NT2/D1 (cell line): Measurements from ENCODE around the gene TBC1D32.

Experiments
- DNase-seq: peaks from one replicate; pipeline ENCODE4 v3.0.0-alpha.2; 2011; ENCODE audit warnings: low read depth, low spot score
- H3K27me3 ChIP-seq: 2 replicates; pipeline ENCODE4 v1.6.0; 2011; ENCODE audit warnings: mild to moderate bottlenecking; ENCODE audit not compliant: insufficient read length, insufficient read depth
- H3K36me3 ChIP-seq: 2 replicates; pipeline ENCODE4 v1.6.1; 2011; ENCODE audit warnings: mild to moderate bottlenecking, low read length, mixed read lengths; ENCODE audit not compliant: insufficient read depth, insufficient read length
- H3K4me1 ChIP-seq: 2 replicates; pipeline ENCODE4 v1.5.1; 2011; ENCODE audit not compliant: insufficient read depth, insufficient read length
- H3K4me3 ChIP-seq: 2 replicates; pipeline ENCODE4 v1.5.1; 2011; ENCODE audit warnings: low read depth; ENCODE audit not compliant: insufficient read length
- H3K9ac ChIP-seq: 2 replicates; pipeline ENCODE4 v1.6.0; 2011; ENCODE audit warnings: low read depth; ENCODE audit not compliant: insufficient read length
- H3K9me3 ChIP-seq: 2 replicates; pipeline ENCODE4 v1.5.1; 2011; ENCODE audit warnings: mild to moderate bottlenecking, low read length; ENCODE audit not compliant: insufficient read depth
- SUZ12 ChIP-seq: IDR thresholded peaks from 2 replicates; pipeline ENCODE4 v1.6.1; 2011; ENCODE audit not compliant: insufficient read length, insufficient read depth; ENCODE audit errors: extremely low read depth
- YY1 ChIP-seq: IDR thresholded peaks from 2 replicates; pipeline ENCODE4 v1.6.1; 2011; ENCODE audit not compliant: insufficient read length, insufficient read depth
- ZNF274 ChIP-seq: IDR thresholded peaks from 2 replicates; pipeline ENCODE4 v1.6.1; 2011; ENCODE audit warnings: mild to moderate bottlenecking, low read depth, low read length

The TBC1D32 gene

GRCh38 chr6:121143476-121143875 lies 190.8 kb downstream of the TBC1D32 start:
- Histone ChIP-seq H3K27me3 (no peaks in the 10 kb centered on the region), H3K4me1 (no peaks in the 10 kb centered on the region), H3K9ac (no peak overlapping the region), H3K9me3 (peaks cover 13% of the 10 kb centered on the region), H3K36me3 (no peaks in the 10 kb centered on the region), H3K4me3 (no peak overlapping the region)
- TF ChIP-seq SUZ12, result no peak
- TF ChIP-seq YY1, result no peak
- no peak for TF ChIP-seq ZNF274
- no peak for DNase-seq

GRCh38 chr6:121142093-121142492 lies 192.2 kb downstream of the TBC1D32 start:
- DNase-seq, result no peak
- no peak for TF ChIP-seq YY1
- no peak for TF ChIP-seq SUZ12
- Histone ChIP-seq H3K4me3 (no peak overlapping the region), H3K4me1 (no peaks in the 10 kb centered on the region), H3K27me3 (no peaks in the 10 kb centered on the region), H3K9me3 (peaks cover 13% of the 10 kb centered on the region), H3K9ac (no peak overlapping the region), H3K36me3 (no peaks in the 10 kb centered on the region)

- Histone ChIP-seq H3K9ac (no peak overlapping the region), H3K36me3 (no peaks in the 10 kb centered on the region), H3K9me3 (no peaks in the 10 kb centered on the region), H3K4me1 (no peaks in the 10 kb centered on the region), H3K27me3 (no peaks in the 10 kb centered on the region), H3K4me3 (no peak overlapping the region)
- no peak for TF ChIP-seq ZNF274
- no peak for TF ChIP-seq YY1
- TF ChIP-seq SUZ12, result no peak
- no peak for DNase-seq
These were observed 198.9 kb downstream of the TBC1D32 start for GRCh38 chr6:121135425-121135824.

- no peak overlapping the region for H3K9ac ChIP-seq
These were observed 199.4 kb downstream of the TBC1D32 start for GRCh38 chr6:121134922-121135321.

DNA sequence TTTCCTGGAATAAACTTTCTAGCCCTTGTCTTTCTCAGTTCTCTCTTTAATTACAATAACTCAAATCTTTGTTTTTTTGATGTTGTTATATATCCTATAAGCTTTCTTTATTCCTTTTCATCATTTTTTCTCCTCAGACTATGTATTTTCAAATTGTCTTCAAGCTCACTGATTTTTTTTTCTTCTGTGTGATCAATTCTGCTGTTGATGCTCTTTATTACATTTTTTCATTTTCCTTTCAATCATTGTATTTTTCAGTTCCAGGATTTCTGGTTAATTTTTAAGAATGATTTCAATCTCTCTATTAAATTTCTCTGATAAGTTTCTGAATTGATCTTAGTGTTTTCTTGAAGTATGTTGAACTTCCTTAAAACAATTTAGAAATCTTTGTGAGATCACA lies 209.7 kb downstream of the TBC1D32 start:
- no peak for TF ChIP-seq ZNF274
- no peak for TF ChIP-seq YY1
- no peak for TF ChIP-seq SUZ12
- Histone ChIP-seq H3K36me3 (peaks cover 11% of the 10 kb centered on the region), H3K4me3 (no peak overlapping the region), H3K9me3 (peaks cover 10% of the 10 kb centered on the region), H3K4me1 (no peaks in the 10 kb centered on the region), H3K27me3 (no peaks in the 10 kb centered on the region), H3K9ac (no peak overlapping the region)
- DNase-seq, result no peak

More at GRCh38 chr6:121134922-121135321, 199.4 kb downstream of the TBC1D32 start:
- H3K4me3 ChIP-seq, result no peak overlapping the region
- no peaks in the 10 kb centered on the region for H3K4me1 ChIP-seq
- no peak for DNase-seq
- no peaks in the 10 kb centered on the region for H3K27me3 ChIP-seq
- TF ChIP-seq SUZ12, result no peak
- no peaks in the 10 kb centered on the region for H3K9me3 ChIP-seq
- no peaks in the 10 kb centered on the region for H3K36me3 ChIP-seq

- Histone ChIP-seq H3K36me3 (no peaks in the 10 kb centered on the region), H3K4me3 (no peak overlapping the region), H3K9me3 (no peaks in the 10 kb centered on the region), H3K4me1 (no peaks in the 10 kb centered on the region), H3K27me3 (no peaks in the 10 kb centered on the region), H3K9ac (no peak overlapping the region)
- TF ChIP-seq ZNF274 (no peak), YY1 (no peak), SUZ12 (no peak)
- no peak for DNase-seq
These were observed 221.9 kb downstream of the TBC1D32 start for GRCh38 chr6:121112356-121112755.

DNA sequence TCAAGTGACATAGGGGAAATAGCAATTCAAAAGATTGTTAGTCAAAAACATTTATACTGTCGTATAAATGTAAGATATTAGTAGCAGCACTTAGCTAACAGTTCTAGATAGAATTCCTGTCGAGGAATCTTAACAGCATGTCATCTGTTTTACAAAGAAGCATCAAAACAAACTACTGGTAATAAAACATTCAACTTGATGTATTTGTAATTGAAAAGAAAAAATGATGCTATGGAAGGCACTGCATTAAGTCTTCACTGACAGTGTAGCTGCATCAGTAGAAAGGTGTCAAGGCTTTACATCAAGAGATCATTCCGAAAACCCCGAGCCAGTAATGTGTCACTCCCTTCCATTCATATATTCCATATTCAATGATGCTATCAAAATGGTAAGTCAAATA lies 223.5 kb downstream of the TBC1D32 start:
- Histone ChIP-seq H3K9ac (no peak overlapping the region), H3K27me3 (no peaks in the 10 kb centered on the region), H3K4me3 (no peak overlapping the region), H3K9me3 (no peaks in the 10 kb centered on the region), H3K36me3 (no peaks in the 10 kb centered on the region), H3K4me1 (no peaks in the 10 kb centered on the region)
- DNase-seq, result no peak
- no peak for TF ChIP-seq ZNF274
- no peak for TF ChIP-seq SUZ12
- no peak for TF ChIP-seq YY1

DNA sequence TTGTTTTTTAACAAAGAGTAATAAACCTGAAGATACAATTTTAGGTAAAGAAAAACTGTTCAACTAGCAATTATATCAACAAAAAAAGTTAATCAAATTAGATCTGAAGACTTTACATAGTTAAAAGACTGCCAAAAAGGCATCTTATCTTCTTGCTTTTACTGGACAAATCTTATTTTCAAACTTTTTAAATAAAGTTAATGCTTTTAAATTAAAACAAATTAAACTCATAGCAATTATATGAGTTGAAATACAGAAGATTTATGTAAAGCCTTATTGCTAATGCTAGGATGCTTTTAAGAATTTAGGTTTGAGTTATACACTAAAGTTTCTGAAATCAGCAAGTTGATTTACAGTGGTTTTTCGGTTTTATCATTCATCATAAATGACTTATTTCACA lies 227.3 kb downstream of the TBC1D32 start:
- Histone ChIP-seq H3K4me3 (no peak overlapping the region), H3K9me3 (no peaks in the 10 kb centered on the region), H3K27me3 (no peaks in the 10 kb centered on the region), H3K9ac (no peak overlapping the region), H3K4me1 (no peaks in the 10 kb centered on the region), H3K36me3 (no peaks in the 10 kb centered on the region)
- TF ChIP-seq ZNF274 (no peak), SUZ12 (no peak), YY1 (no peak)
- DNase-seq, result no peak
